Activated B cell treated with CpG ODN at 0.5 μM for 24 hours (primary cell): Measurements from ENCODE around the gene PLN. TPM values are rescaled to one million over a fixed set of nuclear protein-coding genes. Genes with fewer than 3 reads are reported as not detected.

Experiments
- ATAC-seq: fragments of 200-7000 bp; cut with Tn5 transposase; one replicate; pipeline ENCODE4 v1.10.0; 2021; ENCODE audit warnings: low read depth, mild to moderate bottlenecking, moderate library complexity
- CTCF ChIA-PET: fragments of 350-600 bp; sonication (Branson Sonifier 250); formaldehyde crosslinking; loops from one replicate; lab custom pipeline; 2021; ENCODE audit warnings: antibody characterized with exemption; lab: Charles Lee
- POLR2A ChIA-PET: fragments of 350-600 bp; sonication (Branson Sonifier 250); formaldehyde crosslinking; loops from one replicate; lab custom pipeline; 2021; ENCODE audit warnings: antibody characterized with exemption; lab: Charles Lee
- DNase-seq: peaks from one replicate; pipeline ENCODE4 v3.0.0; 2022
- H3K27ac Mint-ChIP-seq: one replicate; pipeline ENCODE4 v1.8.0; 2020; ENCODE audit warnings: mixed read lengths
- H3K27me3 Mint-ChIP-seq: one replicate; pipeline ENCODE4 v1.8.0; 2021; ENCODE audit warnings: mixed read lengths
- H3K36me3 Mint-ChIP-seq: one replicate; pipeline ENCODE4 v1.8.0; 2021; ENCODE audit warnings: low read depth, mixed read lengths
- H3K4me1 Mint-ChIP-seq: one replicate; pipeline ENCODE4 v1.8.0; 2021; ENCODE audit warnings: mixed read lengths
- H3K4me3 Mint-ChIP-seq: one replicate; pipeline ENCODE4 v1.8.0; 2020; ENCODE audit warnings: mild to moderate bottlenecking, mixed read lengths
- H3K9me3 Mint-ChIP-seq: one replicate; pipeline ENCODE4 v1.8.0; 2020; ENCODE audit warnings: mixed read lengths
- intact Hi-C: fragments of 100-400 bp; cut with micrococcal nuclease; formaldehyde crosslinking; loops from one replicate; pipeline ENCODE4 v1.15.1; 2024
- total RNA-seq: library from RNA; stranded (reverse); gene quantifications from 2 replicates; pipeline ENCODE4 v1.2.3, GENCODE V29; 2022
- TF ChIP-seq, protein P1 (sequence below): fragments of 200-600 bp; IDR thresholded peaks from one replicate; pipeline ENCODE4 v1.8.0; 2022; ENCODE audit warnings: antibody characterized with exemption, mild to moderate bottlenecking

Gene PLN
- total RNA-seq, 1 donor from 2014 or later = not detected

DNA sequence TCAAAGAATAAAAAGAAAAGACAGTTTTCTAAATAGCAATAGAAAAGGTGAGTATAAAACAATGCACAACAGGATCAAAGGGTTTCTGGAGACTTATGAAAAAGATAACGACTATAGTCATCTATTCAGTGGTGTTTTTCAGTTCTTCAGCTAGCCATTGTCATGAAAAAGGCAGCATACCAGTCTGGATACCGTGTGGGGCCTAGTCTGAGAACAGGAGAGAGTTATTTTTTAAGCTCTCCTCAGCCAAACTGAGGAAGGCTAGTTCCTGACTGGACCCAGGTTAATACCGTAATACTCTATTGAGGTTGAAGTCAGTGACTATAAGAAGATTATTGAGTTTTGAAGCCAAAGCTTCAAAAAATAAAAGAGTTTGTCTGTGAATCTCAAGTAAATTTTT is 49.5 kb downstream of the PLN start:
- DNase-seq = no peak
- H3K36me3 Mint-ChIP-seq = peaks cover 12% of the 10 kb centered on the region
- TF ChIP-seq, protein P1, sequence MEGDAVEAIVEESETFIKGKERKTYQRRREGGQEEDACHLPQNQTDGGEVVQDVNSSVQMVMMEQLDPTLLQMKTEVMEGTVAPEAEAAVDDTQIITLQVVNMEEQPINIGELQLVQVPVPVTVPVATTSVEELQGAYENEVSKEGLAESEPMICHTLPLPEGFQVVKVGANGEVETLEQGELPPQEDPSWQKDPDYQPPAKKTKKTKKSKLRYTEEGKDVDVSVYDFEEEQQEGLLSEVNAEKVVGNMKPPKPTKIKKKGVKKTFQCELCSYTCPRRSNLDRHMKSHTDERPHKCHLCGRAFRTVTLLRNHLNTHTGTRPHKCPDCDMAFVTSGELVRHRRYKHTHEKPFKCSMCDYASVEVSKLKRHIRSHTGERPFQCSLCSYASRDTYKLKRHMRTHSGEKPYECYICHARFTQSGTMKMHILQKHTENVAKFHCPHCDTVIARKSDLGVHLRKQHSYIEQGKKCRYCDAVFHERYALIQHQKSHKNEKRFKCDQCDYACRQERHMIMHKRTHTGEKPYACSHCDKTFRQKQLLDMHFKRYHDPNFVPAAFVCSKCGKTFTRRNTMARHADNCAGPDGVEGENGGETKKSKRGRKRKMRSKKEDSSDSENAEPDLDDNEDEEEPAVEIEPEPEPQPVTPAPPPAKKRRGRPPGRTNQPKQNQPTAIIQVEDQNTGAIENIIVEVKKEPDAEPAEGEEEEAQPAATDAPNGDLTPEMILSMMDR = no peak
- no peaks in the 10 kb centered on the region for H3K27me3 Mint-ChIP-seq
- no peak overlapping the region for H3K27ac Mint-ChIP-seq
- no peaks in the 10 kb centered on the region for H3K9me3 Mint-ChIP-seq
- H3K4me3 Mint-ChIP-seq = no peak overlapping the region
- intact Hi-C loops = no loop called here
- no peak for ATAC-seq
- POLR2A ChIA-PET = no interaction called here
- H3K4me1 Mint-ChIP-seq = no peaks in the 10 kb centered on the region
- CTCF ChIA-PET = no interaction called here

- intact Hi-C loops = no loop called here
- ATAC-seq (no peak), DNase-seq (no peak)
- H3K27ac Mint-ChIP-seq = no peak overlapping the region
- TF ChIP-seq, protein P1 = no peak
- H3K27me3 Mint-ChIP-seq = no peaks in the 10 kb centered on the region
- no peaks in the 10 kb centered on the region for H3K4me1 Mint-ChIP-seq
- H3K36me3 Mint-ChIP-seq = peaks cover 12% of the 10 kb centered on the region
- H3K4me3 Mint-ChIP-seq = no peak overlapping the region
- ChIA-PET POLR2A (no interaction called here), CTCF (interaction anchor here (1.2 kb wide), 1 partner anchor 33 kb away, joined by 4 read pairs; no protein-coding TSS in a partner anchor)
- no peaks in the 10 kb centered on the region for H3K9me3 Mint-ChIP-seq
These were observed 50.2 kb downstream of the PLN start for GRCh38 chr6:118598324-118598723.

- POLR2A ChIA-PET = no interaction called here
- H3K27me3 Mint-ChIP-seq = no peaks in the 10 kb centered on the region
- H3K4me1 Mint-ChIP-seq = peaks cover 9% of the 10 kb centered on the region
These were observed 54.2 kb downstream of the PLN start for GRCh38 chr6:118602300-118602699.

DNA sequence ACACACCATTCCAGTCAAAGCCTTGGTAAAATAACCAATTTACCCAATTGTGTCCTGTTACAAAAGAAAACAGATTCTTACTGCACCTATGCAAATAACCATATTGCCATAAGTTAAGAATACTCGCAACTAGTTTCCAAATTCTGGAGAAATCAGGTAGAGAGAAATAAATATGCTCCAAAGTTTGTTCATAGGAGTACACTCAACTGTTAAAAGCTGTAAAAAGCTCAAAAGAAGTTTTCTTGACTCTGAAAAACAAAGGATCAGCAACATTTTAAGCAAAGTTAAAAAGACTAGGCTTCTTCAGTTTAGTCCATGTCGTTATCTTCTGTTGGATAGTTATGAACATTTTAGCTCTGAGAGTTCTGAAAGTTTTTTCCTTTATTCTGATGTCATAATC is 55.3 kb downstream of the PLN start:
- TF ChIP-seq, protein P1 = no peak

More at GRCh38 chr6:118602300-118602699, 54.2 kb downstream of the PLN start:
- DNase-seq (no peak), ATAC-seq (no peak)
- TF ChIP-seq, protein P1 = no peak
- H3K4me3 Mint-ChIP-seq = no peak overlapping the region
- CTCF ChIA-PET = interaction anchor here (0.6 to 0.9 kb wide), 2 partner anchors 14 to 311 kb away, joined by 3 read pairs; no protein-coding TSS in a partner anchor
- no peaks in the 10 kb centered on the region for H3K9me3 Mint-ChIP-seq
- peaks cover 28% of the 10 kb centered on the region for H3K36me3 Mint-ChIP-seq
- H3K27ac Mint-ChIP-seq = no peak overlapping the region
- intact Hi-C loops = no loop called here

GRCh38 chr6:118606268-118606667 is 58.2 kb downstream of the PLN start:
- Mint-ChIP-seq H3K4me3 (no peak overlapping the region), H3K4me1 (peaks cover 10% of the 10 kb centered on the region), H3K27me3 (no peaks in the 10 kb centered on the region), H3K36me3 (peaks cover 29% of the 10 kb centered on the region), H3K27ac (no peak overlapping the region), H3K9me3 (no peaks in the 10 kb centered on the region)
- ChIA-PET POLR2A (no interaction called here), CTCF (interaction anchor here (1.3 kb wide), 1 partner anchor 41 kb away, joined by 3 read pairs; no protein-coding TSS in a partner anchor)
- intact Hi-C loops = no loop called here
- TF ChIP-seq, protein P1 = no peak
- DNase-seq (no peak), ATAC-seq (no peak)

More for the DNA sequence above, 55.3 kb downstream of the PLN start:
- Mint-ChIP-seq H3K4me3 (no peak overlapping the region), H3K27me3 (no peaks in the 10 kb centered on the region), H3K4me1 (peaks cover 10% of the 10 kb centered on the region), H3K36me3 (peaks cover 29% of the 10 kb centered on the region), H3K9me3 (no peaks in the 10 kb centered on the region), H3K27ac (no peak overlapping the region)
- ChIA-PET POLR2A (no interaction called here), CTCF (no interaction called here)
- no peak for DNase-seq
- no peak for ATAC-seq
- intact Hi-C loops = no loop called here
